Kidney epithelial cell (primary cell): Measurements from ENCODE around the gene KCNQ1. TPM values are rescaled to one million over a fixed set of nuclear protein-coding genes. Genes with fewer than 3 reads are reported as not detected.

Experiments
- DNase-seq: peaks from one replicate; pipeline ENCODE4 v3.0.0-alpha.2; 2010; ENCODE audit warnings: low read depth
- H3K27me3 ChIP-seq: 2 replicates; pipeline ENCODE4 v1.6.0; 2011; ENCODE audit warnings: low read length; ENCODE audit not compliant: control insufficient read depth, insufficient read depth
- H3K36me3 ChIP-seq: 2 replicates; pipeline ENCODE4 v1.5.1; 2011; ENCODE audit warnings: low read length; ENCODE audit not compliant: control insufficient read depth, insufficient read depth
- H3K4me3 ChIP-seq: 2 replicates; pipeline ENCODE4 v1.5.1; 2011; ENCODE audit warnings: low read depth, mild to moderate bottlenecking, control low read depth, low read length
- total RNA-seq: library from RNA; depleted of rRNA; stranded (reverse); fragments of >200 nt; gene quantifications from 2 replicates; pipeline ENCODE4 v1.2.3, GENCODE V29; 2015
- TF ChIP-seq, protein P1 (sequence below): IDR thresholded peaks from 2 replicates; pipeline ENCODE4 v1.5.1; 2011; ENCODE audit warnings: mild to moderate bottlenecking, moderate library complexity, low read length, control low read depth, inconsistent platforms; ENCODE audit not compliant: insufficient read depth, poor library complexity, severe bottlenecking

The KCNQ1 gene
- total RNA-seq, 1 donor from 2014 or later, result 2.3 TPM

DNA sequence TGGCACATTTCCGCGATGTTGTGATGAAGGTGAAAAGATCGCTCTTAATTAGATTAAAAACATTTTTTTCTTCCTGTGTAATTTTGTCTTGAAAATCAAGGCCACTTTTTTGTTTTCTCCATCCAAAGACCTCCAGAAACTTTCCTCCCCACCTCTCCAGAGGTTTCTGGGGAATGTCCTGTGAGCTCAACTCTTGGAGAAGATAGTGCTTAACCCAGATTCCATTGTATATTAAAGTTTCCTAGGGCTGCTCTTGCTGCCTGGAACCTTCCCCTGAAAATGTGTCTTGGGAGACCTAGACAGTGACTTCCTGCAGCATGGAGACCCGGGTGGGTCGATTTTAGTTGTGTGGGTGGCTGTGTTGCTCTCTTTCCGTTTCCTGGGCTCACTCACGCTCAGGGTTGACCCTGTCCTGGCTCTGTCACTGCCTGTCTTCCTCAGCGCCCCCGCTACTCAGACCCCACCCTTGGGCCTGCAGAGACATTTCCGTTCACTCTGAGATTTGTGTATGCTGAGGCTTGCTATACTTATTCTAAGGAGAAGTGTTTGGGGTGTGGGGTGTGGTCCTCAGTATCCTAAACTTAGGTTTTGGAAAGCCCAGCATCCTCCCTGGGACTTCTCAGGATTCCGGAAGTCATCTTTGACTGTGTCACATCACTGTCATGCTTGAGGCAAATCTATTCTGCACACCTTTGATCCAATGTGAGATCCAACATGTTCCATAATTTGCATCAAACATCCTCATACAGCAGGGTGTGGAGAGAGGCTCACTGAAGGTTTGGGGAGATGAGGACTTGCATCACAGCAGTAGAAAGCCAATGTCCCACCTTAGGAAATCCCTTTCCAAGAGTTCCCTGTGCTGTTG lies 207.8 kb downstream of the KCNQ1 start:
- H3K27me3 ChIP-seq, result no peaks in the 10 kb centered on the region
- TF ChIP-seq, protein P1, sequence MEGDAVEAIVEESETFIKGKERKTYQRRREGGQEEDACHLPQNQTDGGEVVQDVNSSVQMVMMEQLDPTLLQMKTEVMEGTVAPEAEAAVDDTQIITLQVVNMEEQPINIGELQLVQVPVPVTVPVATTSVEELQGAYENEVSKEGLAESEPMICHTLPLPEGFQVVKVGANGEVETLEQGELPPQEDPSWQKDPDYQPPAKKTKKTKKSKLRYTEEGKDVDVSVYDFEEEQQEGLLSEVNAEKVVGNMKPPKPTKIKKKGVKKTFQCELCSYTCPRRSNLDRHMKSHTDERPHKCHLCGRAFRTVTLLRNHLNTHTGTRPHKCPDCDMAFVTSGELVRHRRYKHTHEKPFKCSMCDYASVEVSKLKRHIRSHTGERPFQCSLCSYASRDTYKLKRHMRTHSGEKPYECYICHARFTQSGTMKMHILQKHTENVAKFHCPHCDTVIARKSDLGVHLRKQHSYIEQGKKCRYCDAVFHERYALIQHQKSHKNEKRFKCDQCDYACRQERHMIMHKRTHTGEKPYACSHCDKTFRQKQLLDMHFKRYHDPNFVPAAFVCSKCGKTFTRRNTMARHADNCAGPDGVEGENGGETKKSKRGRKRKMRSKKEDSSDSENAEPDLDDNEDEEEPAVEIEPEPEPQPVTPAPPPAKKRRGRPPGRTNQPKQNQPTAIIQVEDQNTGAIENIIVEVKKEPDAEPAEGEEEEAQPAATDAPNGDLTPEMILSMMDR, result no peak
- no peak for DNase-seq
- no peak overlapping the region for H3K4me3 ChIP-seq
- no peaks in the 10 kb centered on the region for H3K36me3 ChIP-seq

DNA sequence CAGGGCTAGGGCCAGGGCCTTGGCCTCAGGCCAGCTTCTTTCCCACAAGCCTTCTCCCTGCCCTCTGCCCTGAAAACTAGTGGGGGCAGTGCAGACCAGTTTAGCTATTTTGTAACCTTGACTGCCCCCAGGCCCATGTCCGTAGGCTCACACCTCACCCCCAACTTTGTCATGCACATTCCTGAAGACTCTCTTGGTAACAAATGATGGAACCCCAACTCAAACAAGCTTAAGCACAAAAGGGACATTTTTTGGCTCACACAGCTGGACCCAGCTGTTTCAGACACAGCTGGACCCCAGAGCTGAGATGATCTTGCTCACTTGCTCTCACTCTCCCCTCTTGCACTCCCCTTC lies 208.4 kb downstream of the KCNQ1 start:
- Histone ChIP-seq H3K4me3 (no peak overlapping the region), H3K36me3 (no peaks in the 10 kb centered on the region), H3K27me3 (no peaks in the 10 kb centered on the region)
- TF ChIP-seq, protein P1, result no peak
- DNase-seq, result no peak

GRCh38 chr11:2653930-2654739 lies 209.3 kb downstream of the KCNQ1 start:
- Histone ChIP-seq H3K27me3 (no peaks in the 10 kb centered on the region), H3K4me3 (no peak overlapping the region), H3K36me3 (no peaks in the 10 kb centered on the region)
- TF ChIP-seq, protein P1, result no peak
- no peak for DNase-seq

- Histone ChIP-seq H3K4me3 (no peak overlapping the region), H3K27me3 (no peaks in the 10 kb centered on the region), H3K36me3 (no peaks in the 10 kb centered on the region)
- DNase-seq, result no peak
- TF ChIP-seq, protein P1, result no peak
These were observed 210.4 kb downstream of the KCNQ1 start for GRCh38 chr11:2655016-2655719.

GRCh38 chr11:2655834-2656622 lies 211.2 kb downstream of the KCNQ1 start:
- TF ChIP-seq, protein P1, result no peak
- Histone ChIP-seq H3K4me3 (no peak overlapping the region), H3K36me3 (no peaks in the 10 kb centered on the region), H3K27me3 (no peaks in the 10 kb centered on the region)
- DNase-seq, result peak; percentile 54
